ENCODE measurements around the gene TEAD4. TPM values are rescaled to one million over a fixed set of nuclear protein-coding genes. Genes with fewer than 3 reads are reported as not detected.
A peak's percentile ranks its signal among the peaks of the same experiment; 100 is the strongest.

The TEAD4 gene
- total RNA-seq, 1 donor from 2014 or later: 8.8 TPM

- H3K36me3 Mint-ChIP-seq: peaks cover 4% of the 10 kb centered on the region
- H3K4me2 ChIP-seq: peak overlapping the region; percentile 59
- H3K27ac Mint-ChIP-seq: no peak overlapping the region
- no peaks in the 10 kb centered on the region for H3K79me2 ChIP-seq (ENCODE audit: low read depth)
- peaks cover 16% of the 10 kb centered on the region for H3K4me1 Mint-ChIP-seq
- peak; percentile 66 for DNase-seq (ENCODE audit: low spot score)
- H3K36me3 ChIP-seq: no peaks in the 10 kb centered on the region
- peaks cover 6% of the 10 kb centered on the region for H4K20me1 ChIP-seq (ENCODE audit: low read depth)
- H3F3A ChIP-seq (ENCODE audit: low read depth): peaks cover 15% of the 10 kb centered on the region
- no peak overlapping the region for H3K27ac ChIP-seq
- H3K27me3 Mint-ChIP-seq (ENCODE audit: insufficient read depth, low read depth): peaks cover 5% of the 10 kb centered on the region
- H3K4me3 Mint-ChIP-seq: no peak overlapping the region
- no peaks in the 10 kb centered on the region for H3K9me3 Mint-ChIP-seq
- no peaks in the 10 kb centered on the region for H3K9me3 ChIP-seq (ENCODE audit: low read depth)
- no peak overlapping the region for H2AFZ ChIP-seq (replicated peaks)
- H3K4me1 ChIP-seq: peaks cover 17% of the 10 kb centered on the region
- H3K4me3 ChIP-seq: no peak overlapping the region
- no peaks in the 10 kb centered on the region for H3K27me3 ChIP-seq
- TF ChIP-seq CTCF (IDR thresholded peaks at IDR 0.05) (no peak), EZH2 (IDR thresholded peaks at IDR 0.05) (no peak), EZH2phosphoT487 (IDR thresholded peaks at IDR 0.05) (no peak)
- no peak overlapping the region for H3K9ac ChIP-seq
Observed at GRCh38 chr12:2999265-2999841, 40.2 kb downstream of the TEAD4 start.

- Histone ChIP-seq H3K27ac (no peak overlapping the region), H3K9ac (no peak overlapping the region), H3K4me3 (no peak overlapping the region), H3K9me3 (ENCODE audit: low read depth) (no peaks in the 10 kb centered on the region), H3K4me1 (peaks cover 17% of the 10 kb centered on the region), H3K36me3 (no peaks in the 10 kb centered on the region), H2AFZ (replicated peaks) (no peak overlapping the region), H3K4me2 (no peak overlapping the region), H3F3A (ENCODE audit: low read depth) (peaks cover 15% of the 10 kb centered on the region), H3K27me3 (no peaks in the 10 kb centered on the region), H4K20me1 (ENCODE audit: low read depth) (peaks cover 6% of the 10 kb centered on the region), H3K79me2 (ENCODE audit: low read depth) (no peaks in the 10 kb centered on the region)
- Mint-ChIP-seq H3K27ac (peak overlapping the region; percentile 64), H3K9me3 (no peaks in the 10 kb centered on the region), H3K4me3 (no peak overlapping the region), H3K27me3 (ENCODE audit: insufficient read depth, low read depth) (peaks cover 7% of the 10 kb centered on the region), H3K36me3 (peaks cover 2% of the 10 kb centered on the region), H3K4me1 (peaks cover 16% of the 10 kb centered on the region)
- DNase-seq (ENCODE audit: low spot score): peak; percentile 33
- peak; percentile 39 for TF ChIP-seq CTCF (IDR thresholded peaks at IDR 0.05)
- no peak for TF ChIP-seq EZH2phosphoT487 (IDR thresholded peaks at IDR 0.05)
Observed at GRCh38 chr12:3000548-3001275, 41.5 kb downstream of the TEAD4 start.

GRCh38 chr12:3002646-3003045, 43.4 kb downstream of the TEAD4 start:
- H2AFZ ChIP-seq (replicated peaks): no peak overlapping the region
- Mint-ChIP-seq H3K27ac (no peak overlapping the region), H3K27me3 (ENCODE audit: insufficient read depth, low read depth) (peaks cover 8% of the 10 kb centered on the region), H3K9me3 (no peaks in the 10 kb centered on the region), H3K36me3 (peaks cover 2% of the 10 kb centered on the region), H3K4me1 (peaks cover 16% of the 10 kb centered on the region), H3K4me3 (no peak overlapping the region)
- no peaks in the 10 kb centered on the region for H3K79me2 ChIP-seq (ENCODE audit: low read depth)
- peaks cover 6% of the 10 kb centered on the region for H4K20me1 ChIP-seq (ENCODE audit: low read depth)
- no peak for DNase-seq (ENCODE audit: low spot score)
- no peaks in the 10 kb centered on the region for H3K36me3 ChIP-seq
- peaks cover 15% of the 10 kb centered on the region for H3F3A ChIP-seq (ENCODE audit: low read depth)
- no peak overlapping the region for H3K4me2 ChIP-seq
- H3K27ac ChIP-seq: no peak overlapping the region
- peaks cover 17% of the 10 kb centered on the region for H3K4me1 ChIP-seq
- no peak overlapping the region for H3K4me3 ChIP-seq
- no peaks in the 10 kb centered on the region for H3K9me3 ChIP-seq (ENCODE audit: low read depth)
- TF ChIP-seq EZH2 (IDR thresholded peaks at IDR 0.05) (no peak), EZH2phosphoT487 (IDR thresholded peaks at IDR 0.05) (no peak), CTCF (IDR thresholded peaks at IDR 0.05) (no peak)
- no peak overlapping the region for H3K9ac ChIP-seq
- no peaks in the 10 kb centered on the region for H3K27me3 ChIP-seq

Measured in neural progenitor cell (in vitro differentiated cells).